Omental fat pad (tissue), 4 donors: Measurements from ENCODE around the gene SNX27. TPM values are rescaled to one million over a fixed set of nuclear protein-coding genes. Genes with fewer than 3 reads are reported as not detected.

ENCODE experiments used
- ATAC-seq: fragments of 150-250 bp; one replicate; pipeline ENCODE4 v1.9.1; 2016; ENCODE audit warnings: mild to moderate bottlenecking, moderate library complexity; ENCODE audit not compliant: low FRiP score
- DNase-seq: peaks from one replicate; pipeline ENCODE4 v3.0.0-alpha.2; 2019; ENCODE audit warnings: low spot score
- small RNA-seq: library from RNA; depleted of rRNA; stranded (forward); fragments of <200 nt; gene quantifications from one replicate; pipeline ENCODE3, GENCODE V24; 2016
- total RNA-seq, 4 donors: library from RNA; depleted of rRNA; stranded (reverse); fragments of >200 nt; gene quantifications; one replicate each; pipeline ENCODE4 v1.1.0, GENCODE V29; 2016
- TF ChIP-seq, protein P1 (sequence below), 3 donors: fragments of 450-650 bp; IDR thresholded peaks; one replicate each; pipeline ENCODE4 v1.5.1; 2016 to 2017; ENCODE audit warnings: antibody characterized with exemption in 3 of 3, mild to moderate bottlenecking in 3 of 3, moderate library complexity in 2 of 3

Gene SNX27
- total RNA-seq, 4 donors from 2014 or later: 21.3 to 41.9 (median 33.6) TPM

DNA sequence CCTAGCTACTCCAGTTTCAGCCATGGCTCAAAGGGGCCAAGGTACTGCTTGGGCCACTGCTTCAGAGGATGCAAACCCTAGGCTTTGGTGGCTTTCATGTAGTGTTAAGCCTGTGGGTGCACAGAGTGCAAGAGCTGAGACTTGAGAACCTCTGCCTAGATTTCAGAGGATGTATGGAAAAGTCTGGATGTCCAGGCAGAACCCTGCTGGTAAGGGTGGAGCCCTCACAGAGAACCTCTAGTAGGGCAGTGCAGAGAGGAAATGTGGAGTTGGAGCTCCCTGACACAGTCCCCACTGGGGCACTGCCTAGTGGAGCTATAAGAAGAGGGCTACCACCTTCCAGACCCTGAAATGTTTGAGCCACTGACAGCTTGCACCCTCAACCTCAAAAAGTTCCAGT lies 125.6 kb downstream of the SNX27 start:
- TF ChIP-seq, protein P1, sequence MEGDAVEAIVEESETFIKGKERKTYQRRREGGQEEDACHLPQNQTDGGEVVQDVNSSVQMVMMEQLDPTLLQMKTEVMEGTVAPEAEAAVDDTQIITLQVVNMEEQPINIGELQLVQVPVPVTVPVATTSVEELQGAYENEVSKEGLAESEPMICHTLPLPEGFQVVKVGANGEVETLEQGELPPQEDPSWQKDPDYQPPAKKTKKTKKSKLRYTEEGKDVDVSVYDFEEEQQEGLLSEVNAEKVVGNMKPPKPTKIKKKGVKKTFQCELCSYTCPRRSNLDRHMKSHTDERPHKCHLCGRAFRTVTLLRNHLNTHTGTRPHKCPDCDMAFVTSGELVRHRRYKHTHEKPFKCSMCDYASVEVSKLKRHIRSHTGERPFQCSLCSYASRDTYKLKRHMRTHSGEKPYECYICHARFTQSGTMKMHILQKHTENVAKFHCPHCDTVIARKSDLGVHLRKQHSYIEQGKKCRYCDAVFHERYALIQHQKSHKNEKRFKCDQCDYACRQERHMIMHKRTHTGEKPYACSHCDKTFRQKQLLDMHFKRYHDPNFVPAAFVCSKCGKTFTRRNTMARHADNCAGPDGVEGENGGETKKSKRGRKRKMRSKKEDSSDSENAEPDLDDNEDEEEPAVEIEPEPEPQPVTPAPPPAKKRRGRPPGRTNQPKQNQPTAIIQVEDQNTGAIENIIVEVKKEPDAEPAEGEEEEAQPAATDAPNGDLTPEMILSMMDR (IDR thresholded peaks at IDR 0.05): no peak
- no peak for DNase-seq
- no peak for ATAC-seq

DNA sequence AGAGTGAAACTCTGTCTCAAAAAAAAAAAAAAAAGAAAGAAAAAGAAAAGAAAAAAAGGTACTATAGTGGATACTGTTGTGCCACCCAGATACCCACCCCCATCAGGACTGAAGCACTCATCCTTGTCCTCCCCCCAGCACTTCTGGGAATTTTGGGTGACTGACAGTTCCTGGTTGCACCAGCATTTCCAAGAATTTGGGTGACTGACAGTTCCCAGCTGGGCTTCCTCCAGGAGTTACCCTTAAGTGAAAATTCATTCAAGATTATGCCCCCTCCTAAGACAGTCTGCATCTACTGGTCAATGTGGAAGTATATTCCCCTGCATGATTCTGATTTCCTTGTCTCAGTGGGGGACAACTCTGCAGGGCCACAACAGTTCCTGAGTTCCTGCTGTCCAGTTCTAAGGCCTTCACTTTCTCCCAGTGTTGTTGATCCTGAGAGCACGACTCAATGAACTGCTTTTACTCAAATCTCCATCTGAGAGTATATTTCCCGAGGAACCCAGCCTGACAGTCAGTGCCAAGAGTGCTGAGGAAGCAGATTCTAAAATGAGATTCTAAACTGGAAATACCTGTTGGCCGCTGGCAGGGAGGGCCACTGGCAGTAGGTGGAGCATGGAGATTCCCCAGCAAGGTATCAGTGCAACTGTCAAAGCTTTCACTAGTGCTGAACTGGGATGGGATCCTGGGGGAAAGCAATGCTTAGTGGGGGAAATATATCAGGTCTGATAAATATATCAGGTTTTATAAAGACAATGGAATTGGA lies 127.9 kb downstream of the SNX27 start:
- DNase-seq: no peak
- ATAC-seq: peak; percentile 69
- TF ChIP-seq, protein P1 (IDR thresholded peaks at IDR 0.05): no peak

DNA sequence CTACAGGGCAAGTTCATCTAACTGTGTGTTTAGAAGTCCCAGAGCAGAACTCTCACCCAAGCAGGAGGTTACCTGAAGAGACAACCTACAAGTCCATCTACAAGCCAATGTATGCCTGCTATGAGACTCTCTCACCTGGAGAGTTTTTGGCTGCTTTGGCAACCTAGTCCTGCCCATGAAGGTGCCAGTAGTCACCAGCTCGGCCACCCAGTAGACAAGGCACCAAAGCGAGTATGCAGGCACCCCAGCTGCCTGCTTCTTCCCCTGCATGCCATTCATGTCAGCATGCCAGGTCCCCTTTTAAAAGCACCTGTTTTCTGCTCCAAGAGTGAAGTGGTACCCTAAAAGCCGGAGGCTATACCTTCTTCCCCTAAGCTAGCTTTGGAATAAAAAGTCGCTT lies 129.7 kb downstream of the SNX27 start:
- TF ChIP-seq, protein P1 (IDR thresholded peaks at IDR 0.05): no peak
- DNase-seq (no peak), ATAC-seq (no peak)

Small RNA genes lying within 50 kb of the gene (small RNA-seq; reads per million reads assigned to genes)
- not detected for gene RNU6-1062P
- not detected for gene RNU6-662P

Other genes with a start within 250 kb of the SNX27 start
- gene SELENBP1, start 239.3 kb upstream of the SNX27 start, total RNA-seq: 100 to 1,000 TPM in 2 of 4 donors, 10 to 100 TPM in 2; 35.7 to 190 (median 128) TPM
- 100 to 1,000 TPM; 218 to 238 (median 231) TPM for gene PSMB4, start 212.5 kb upstream of the SNX27 start, total RNA-seq
- gene POGZ, start 152.6 kb upstream of the SNX27 start, total RNA-seq: 10 to 100 TPM; 32.9 to 60.8 (median 40.1) TPM
- gene CGN, start 100.7 kb upstream of the SNX27 start, total RNA-seq: 10 to 100 TPM in 2 of 4 donors, 1 to 10 TPM in 1, under 1 TPM in 1; 0.32 to 44.6 (median 8.0) TPM
- 10 to 100 TPM in 1 of 4 donors, 1 to 10 TPM in 3; 5.0 to 12.8 (median 7.7) TPM for gene TUFT1, start 71.7 kb upstream of the SNX27 start, total RNA-seq
- not detected for gene CELF3, start 104.8 kb downstream of the SNX27 start, total RNA-seq
- gene RIIAD1, start 109.5 kb downstream of the SNX27 start, total RNA-seq: not detected
- 10 to 100 TPM; 38.8 to 53.4 (median 46.8) TPM for gene MRPL9, start 151.4 kb downstream of the SNX27 start, total RNA-seq
- gene TDRKH, start 178.4 kb downstream of the SNX27 start, total RNA-seq: 1 to 10 TPM; 3.2 to 4.9 (median 4.1) TPM
- under 1 TPM in 1 of 4 donors, not detected in 3; 0.19 TPM for gene LINGO4, start 193.4 kb downstream of the SNX27 start, total RNA-seq
- gene RORC, start 219.8 kb downstream of the SNX27 start, total RNA-seq: 10 to 100 TPM in 1 of 4 donors, 1 to 10 TPM in 2, not detected in 1; 2.0 to 16.0 (median 5.8) TPM
- 1 to 10 TPM in 1 of 4 donors, not detected in 3; 1.9 TPM for gene C2CD4D, start 227.8 kb downstream of the SNX27 start, total RNA-seq
- gene THEM5, start 241.7 kb downstream of the SNX27 start, total RNA-seq: not detected